GM12878 (cell line): ENCODE measurements around the gene UVSSA.

ENCODE experiments used
- BCL11A ChIP-seq: IDR thresholded peaks from 2 replicates; pipeline ENCODE4 v1.6.1; 2011; ENCODE audit warnings: low read depth, low read length
- CBX5 ChIP-seq: sonication (generic); IDR thresholded peaks from 2 replicates; pipeline ENCODE4 v1.6.1; 2016; ENCODE audit warnings: low read depth, moderate library complexity, mild to moderate bottlenecking, inconsistent platforms
- CEBPB ChIP-seq, 2 experiments: fragments of 150-350 bp in 1 of 2; IDR thresholded peaks; 2 replicates each; pipeline ENCODE4 v1.6.1; 2012 to 2014; ENCODE audit warnings: low read depth in 2 of 2, low read length in 2 of 2, borderline replicate concordance in 1 of 2, inconsistent platforms in 1 of 2
- CHD1 ChIP-seq: IDR thresholded peaks from 2 replicates; pipeline ENCODE4 v1.6.1; 2012; ENCODE audit warnings: low read depth, low read length, improper control_type of control experiment
- CHD4 ChIP-seq: fragments of 200-600 bp; sonication (generic); IDR thresholded peaks from 2 replicates; pipeline ENCODE4 v1.6.1; 2016; ENCODE audit warnings: mild to moderate bottlenecking
- CTCF ChIP-seq, 3 experiments: IDR thresholded peaks in 2 of 3; conservative IDR thresholded peaks in 1 of 3; 2 replicates each; pipeline ENCODE4 v1.5.1; 2011; ENCODE audit warnings: low read depth in 3 of 3, low read length in 3 of 3, mild to moderate bottlenecking in 3 of 3, control low read depth in 2 of 3, moderate library complexity in 2 of 3, inconsistent platforms in 1 of 3, mixed read lengths in 1 of 3; ENCODE audit not compliant: control insufficient read depth in 2 of 3, insufficient read depth in 1 of 3; ENCODE audit errors: extremely low read depth in 1 of 3
- EZH2 ChIP-seq: IDR thresholded peaks from 2 replicates; pipeline ENCODE4 v1.6.1; 2012; ENCODE audit warnings: low read depth, mild to moderate bottlenecking, control low read depth, inconsistent platforms, low read length, borderline replicate concordance; ENCODE audit not compliant: control insufficient read depth
- HDAC2 ChIP-seq: fragments of 200-600 bp; sonication (generic); IDR thresholded peaks from 2 replicates; pipeline ENCODE4 v1.6.1; 2017
- MTA3 ChIP-seq: IDR thresholded peaks from 2 replicates; pipeline ENCODE4 v1.6.1; 2012; ENCODE audit warnings: low read length, inconsistent platforms, borderline replicate concordance
- POLR2A ChIP-seq: IDR thresholded peaks from 2 replicates; pipeline ENCODE4 v1.6.1; 2011; ENCODE audit warnings: low read depth, mild to moderate bottlenecking, low read length
- SIN3A ChIP-seq: IDR thresholded peaks from 2 replicates; pipeline ENCODE4 v1.6.1; 2012; ENCODE audit warnings: low read depth, low read length, improper control_type of control experiment
- TF ChIP-seq, protein P1 (sequence below): IDR thresholded peaks from 2 replicates; pipeline ENCODE4 v1.6.1; 2011; ENCODE audit warnings: borderline replicate concordance, low read depth, mild to moderate bottlenecking, moderate library complexity, mixed read lengths, low read length; ENCODE audit not compliant: insufficient read depth; ENCODE audit errors: extremely low read length
- TF ChIP-seq, protein P2 (sequence below): fragments of 450-650 bp; IDR thresholded peaks from 2 replicates; pipeline ENCODE4 v1.6.1; 2017; ENCODE audit warnings: mild to moderate bottlenecking, moderate library complexity
- TF ChIP-seq, protein P3 (sequence below): IDR thresholded peaks from 2 replicates; pipeline ENCODE4 v1.6.1; 2012; ENCODE audit warnings: low read depth, low read length, improper control_type of control experiment

GRCh38 chr4:1398681-1399507 is 51.9 kb downstream of the UVSSA start:
- TF ChIP-seq POLR2A = no peak
- TF ChIP-seq MTA3 = no peak
- no peak for TF ChIP-seq CTCF (IDR thresholded peaks at IDR 0.05 in 2 of 3, conservative IDR thresholded peaks at IDR 0.05 in 1 of 3; ENCODE audit: control insufficient read depth in 2 of 3, extremely low read depth in 1 of 3, insufficient read depth in 1 of 3, low read depth in 3 of 3, low read length in 3 of 3)
- no peak for TF ChIP-seq CHD1
- no peak for TF ChIP-seq BCL11A
- no peak for TF ChIP-seq CEBPB (IDR thresholded peaks at IDR 0.05; ENCODE audit: borderline replicate concordance in 1 of 2, low read depth in 2 of 2, low read length in 2 of 2)
- TF ChIP-seq HDAC2 = no peak
- TF ChIP-seq, protein P1, sequence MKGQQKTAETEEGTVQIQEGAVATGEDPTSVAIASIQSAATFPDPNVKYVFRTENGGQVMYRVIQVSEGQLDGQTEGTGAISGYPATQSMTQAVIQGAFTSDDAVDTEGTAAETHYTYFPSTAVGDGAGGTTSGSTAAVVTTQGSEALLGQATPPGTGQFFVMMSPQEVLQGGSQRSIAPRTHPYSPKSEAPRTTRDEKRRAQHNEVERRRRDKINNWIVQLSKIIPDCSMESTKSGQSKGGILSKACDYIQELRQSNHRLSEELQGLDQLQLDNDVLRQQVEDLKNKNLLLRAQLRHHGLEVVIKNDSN = no peak
- TF ChIP-seq, protein P2, sequence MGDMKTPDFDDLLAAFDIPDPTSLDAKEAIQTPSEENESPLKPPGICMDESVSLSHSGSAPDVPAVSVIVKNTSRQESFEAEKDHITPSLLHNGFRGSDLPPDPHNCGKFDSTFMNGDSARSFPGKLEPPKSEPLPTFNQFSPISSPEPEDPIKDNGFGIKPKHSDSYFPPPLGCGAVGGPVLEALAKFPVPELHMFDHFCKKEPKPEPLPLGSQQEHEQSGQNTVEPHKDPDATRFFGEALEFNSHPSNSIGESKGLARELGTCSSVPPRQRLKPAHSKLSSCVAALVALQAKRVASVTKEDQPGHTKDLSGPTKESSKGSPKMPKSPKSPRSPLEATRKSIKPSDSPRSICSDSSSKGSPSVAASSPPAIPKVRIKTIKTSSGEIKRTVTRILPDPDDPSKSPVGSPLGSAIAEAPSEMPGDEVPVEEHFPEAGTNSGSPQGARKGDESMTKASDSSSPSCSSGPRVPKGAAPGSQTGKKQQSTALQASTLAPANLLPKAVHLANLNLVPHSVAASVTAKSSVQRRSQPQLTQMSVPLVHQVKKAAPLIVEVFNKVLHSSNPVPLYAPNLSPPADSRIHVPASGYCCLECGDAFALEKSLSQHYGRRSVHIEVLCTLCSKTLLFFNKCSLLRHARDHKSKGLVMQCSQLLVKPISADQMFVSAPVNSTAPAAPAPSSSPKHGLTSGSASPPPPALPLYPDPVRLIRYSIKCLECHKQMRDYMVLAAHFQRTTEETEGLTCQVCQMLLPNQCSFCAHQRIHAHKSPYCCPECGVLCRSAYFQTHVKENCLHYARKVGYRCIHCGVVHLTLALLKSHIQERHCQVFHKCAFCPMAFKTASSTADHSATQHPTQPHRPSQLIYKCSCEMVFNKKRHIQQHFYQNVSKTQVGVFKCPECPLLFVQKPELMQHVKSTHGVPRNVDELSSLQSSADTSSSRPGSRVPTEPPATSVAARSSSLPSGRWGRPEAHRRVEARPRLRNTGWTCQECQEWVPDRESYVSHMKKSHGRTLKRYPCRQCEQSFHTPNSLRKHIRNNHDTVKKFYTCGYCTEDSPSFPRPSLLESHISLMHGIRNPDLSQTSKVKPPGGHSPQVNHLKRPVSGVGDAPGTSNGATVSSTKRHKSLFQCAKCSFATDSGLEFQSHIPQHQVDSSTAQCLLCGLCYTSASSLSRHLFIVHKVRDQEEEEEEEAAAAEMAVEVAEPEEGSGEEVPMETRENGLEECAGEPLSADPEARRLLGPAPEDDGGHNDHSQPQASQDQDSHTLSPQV = no peak
- no peak for TF ChIP-seq CBX5
- TF ChIP-seq EZH2 = no peak
- TF ChIP-seq, protein P3, sequence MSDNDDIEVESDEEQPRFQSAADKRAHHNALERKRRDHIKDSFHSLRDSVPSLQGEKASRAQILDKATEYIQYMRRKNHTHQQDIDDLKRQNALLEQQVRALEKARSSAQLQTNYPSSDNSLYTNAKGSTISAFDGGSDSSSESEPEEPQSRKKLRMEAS = no peak
- no peak for TF ChIP-seq SIN3A
- no peak for TF ChIP-seq CHD4
